GM12891 (cell line): ENCODE results near the gene FMN1.

ENCODE experiments used
- PAX5 ChIP-seq: IDR thresholded peaks from 2 replicates; pipeline ENCODE4 v1.6.1; 2011; ENCODE audit warnings: low read length, moderate library complexity, mild to moderate bottlenecking; ENCODE audit not compliant: insufficient read depth, severe bottlenecking
- POLR2A ChIP-seq: IDR thresholded peaks from 2 replicates; pipeline ENCODE4 v1.6.1; 2011; ENCODE audit warnings: low read depth, low read length, control low read depth
- POLR2AphosphoS5 ChIP-seq: IDR thresholded peaks from 2 replicates; pipeline ENCODE4 v1.6.1; 2011; ENCODE audit warnings: low read depth, low read length, control low read depth
- TAF1 ChIP-seq: IDR thresholded peaks from 2 replicates; pipeline ENCODE4 v1.6.1; 2011; ENCODE audit warnings: low read depth, low read length, control low read depth

- TF ChIP-seq PAX5 (no peak), POLR2A (no peak), TAF1 (no peak), POLR2AphosphoS5 (no peak)
Observed at GRCh38 chr15:33104212-33104611, 90.3 kb downstream of the FMN1 start.
